ENCODE measurements around the gene RAMP3. TPM values are rescaled to one million over a fixed set of nuclear protein-coding genes. Genes with fewer than 3 reads are reported as not detected.

Gene RAMP3
- total and polyA plus RNA-seq, 7 donors: 2.5 to 57.8 (median 26.0) TPM

- Histone ChIP-seq H3K36me3 (no peaks in the 10 kb centered on the region), H3K9me3 (no peaks in the 10 kb centered on the region), H3K4me3 (no peak overlapping the region), H3K4me1 (peaks cover 0 to 9% (median 0%) of the 10 kb centered on the region in 4 donors), H3K27me3 (no peaks in the 10 kb centered on the region), H3K27ac (no peak overlapping the region)
- DNase-seq: no peak
- 84 to 85% methylated on average over 7 of the region's 7 CpGs for WGBS, 2 donors
- TF ChIP-seq POLR2A (IDR thresholded peaks at IDR 0.05) (no peak), EP300 (IDR thresholded peaks at IDR 0.05) (no peak), POLR2AphosphoS5 (IDR thresholded peaks at IDR 0.05) (no peak)
- intact Hi-C loops (cut with DNase I): no loop called here
Measured at GRCh38 chr7:45196374-45196773, 38.8 kb downstream of the RAMP3 start.

- intact Hi-C loops (cut with DNase I): no loop called here
- Histone ChIP-seq H3K9me3 (no peaks in the 10 kb centered on the region), H3K4me3 (no peak overlapping the region), H3K27me3 (no peaks in the 10 kb centered on the region), H3K4me1 (peaks cover 0 to 9% (median 0%) of the 10 kb centered on the region in 4 donors), H3K36me3 (no peaks in the 10 kb centered on the region), H3K27ac (no peak overlapping the region)
- DNase-seq: no peak
- TF ChIP-seq CTCF (IDR thresholded peaks at IDR 0.05) (no peak), POLR2A (IDR thresholded peaks at IDR 0.05) (no peak)
- WGBS, 2 donors: 89 to 93% methylated on average over 2 of the region's 2 CpGs
Measured at GRCh38 chr7:45197461-45197860, 39.9 kb downstream of the RAMP3 start.

GRCh38 chr7:45198986-45199385, 41.4 kb downstream of the RAMP3 start:
- TF ChIP-seq CTCF (IDR thresholded peaks at IDR 0.05) (no peak), POLR2AphosphoS5 (IDR thresholded peaks at IDR 0.05) (no peak), EP300 (IDR thresholded peaks at IDR 0.05) (no peak), POLR2A (IDR thresholded peaks at IDR 0.05) (no peak)
- no peak for DNase-seq
- WGBS, 2 donors: 87 to 90% methylated on average over 3 of the region's 3 CpGs

GRCh38 chr7:45199506-45199905, 41.9 kb downstream of the RAMP3 start:
- Histone ChIP-seq H3K27ac (no peak overlapping the region), H3K36me3 (no peaks in the 10 kb centered on the region), H3K4me3 (no peak overlapping the region), H3K4me1 (peaks cover 0 to 11% (median 0%) of the 10 kb centered on the region in 4 donors), H3K27me3 (no peaks in the 10 kb centered on the region), H3K9me3 (no peaks in the 10 kb centered on the region)
- DNase-seq: no peak
- WGBS, 2 donors: 86 to 89% methylated on average over 4 of the region's 4 CpGs
- intact Hi-C loops (cut with DNase I): no loop called here
- TF ChIP-seq POLR2A (IDR thresholded peaks at IDR 0.05) (no peak), POLR2AphosphoS5 (IDR thresholded peaks at IDR 0.05) (no peak), CTCF (IDR thresholded peaks at IDR 0.05) (no peak), EP300 (IDR thresholded peaks at IDR 0.05) (no peak)

More at GRCh38 chr7:45198986-45199385, 41.4 kb downstream of the RAMP3 start:
- no peaks in the 10 kb centered on the region for H3K27me3 ChIP-seq
- peaks cover 0 to 6% (median 1%) of the 10 kb centered on the region in 4 donors for H3K4me1 ChIP-seq
- H3K4me3 ChIP-seq: no peak overlapping the region
- no peaks in the 10 kb centered on the region for H3K36me3 ChIP-seq
- intact Hi-C loops (cut with DNase I): no loop called here
- H3K27ac ChIP-seq: no peak overlapping the region
- H3K9me3 ChIP-seq: no peaks in the 10 kb centered on the region

- Histone ChIP-seq H3K27me3 (no peaks in the 10 kb centered on the region), H3K27ac (no peak overlapping the region), H3K4me1 (peaks cover 0 to 11% (median 0%) of the 10 kb centered on the region in 4 donors), H3K36me3 (no peaks in the 10 kb centered on the region), H3K9me3 (no peaks in the 10 kb centered on the region), H3K4me3 (no peak overlapping the region)
- intact Hi-C loops (cut with DNase I): no loop called here
- 88 to 89% methylated on average over 6 of the region's 6 CpGs for WGBS, 2 donors
- no peak for TF ChIP-seq CTCF (IDR thresholded peaks at IDR 0.05)
- no peak for TF ChIP-seq EP300 (IDR thresholded peaks at IDR 0.05)
- DNase-seq: no peak
Measured at GRCh38 chr7:45202625-45203024, 45.0 kb downstream of the RAMP3 start.
